ENCODE data around the gene DNAI4.

GRCh38 chr1:66787641-66788040 lies 137.0 kb downstream of the DNAI4 start:
- TF ChIP-seq CTCF (IDR thresholded peaks at IDR 0.05) (no peak), POLR2A (IDR thresholded peaks at IDR 0.05) (no peak)
